ENCODE measurements around the gene NRP1.

Gene NRP1

DNA sequence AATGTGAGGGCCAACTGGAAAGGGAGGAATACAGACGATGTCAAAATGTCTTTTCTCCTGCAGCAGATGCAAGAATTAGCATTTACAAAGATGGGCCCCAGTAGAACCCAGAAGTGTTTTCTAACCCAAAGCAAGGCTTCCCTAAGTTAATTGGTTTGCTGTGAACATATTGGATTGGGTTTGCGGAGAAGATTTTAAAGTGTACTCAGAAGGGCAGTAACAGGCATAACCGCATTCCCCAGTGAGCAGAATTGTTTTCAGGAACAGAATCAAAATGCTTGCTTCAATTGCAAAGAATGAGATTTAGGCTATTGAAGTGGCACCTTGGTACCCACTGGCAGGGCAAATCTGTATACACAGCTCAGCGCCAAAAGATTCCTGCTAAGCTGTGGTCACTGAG lies 78.0 kb downstream of the NRP1 start:
- no peak for DNase-seq

DNA sequence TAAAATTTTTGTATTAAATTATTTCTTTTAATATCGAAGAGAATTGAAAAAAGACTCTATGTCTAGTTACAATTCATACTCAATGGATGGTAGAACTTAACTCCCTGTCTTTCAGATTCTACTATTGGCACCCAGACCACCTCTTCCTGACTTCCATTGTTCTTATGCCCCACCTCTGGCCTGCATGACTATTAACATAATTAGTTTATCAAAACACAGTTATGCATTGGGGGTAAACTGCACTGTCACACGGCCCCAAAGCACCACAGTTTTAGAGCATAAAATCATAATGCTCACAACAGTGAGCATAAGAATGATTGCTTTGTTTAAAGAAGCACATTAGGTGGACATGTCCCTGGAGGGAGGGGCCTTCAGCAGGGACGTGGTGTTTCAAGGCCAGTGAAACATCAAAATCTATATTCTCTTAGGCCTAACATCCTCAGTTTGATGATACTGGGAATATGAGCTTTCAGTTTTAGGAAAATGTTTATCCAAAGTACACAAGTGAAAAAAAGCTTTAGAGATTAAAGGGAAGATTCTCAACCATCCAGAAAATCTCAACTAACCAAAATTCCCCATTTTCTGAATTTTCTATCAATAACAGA lies 79.8 kb downstream of the NRP1 start:
- no peak for DNase-seq

DNA sequence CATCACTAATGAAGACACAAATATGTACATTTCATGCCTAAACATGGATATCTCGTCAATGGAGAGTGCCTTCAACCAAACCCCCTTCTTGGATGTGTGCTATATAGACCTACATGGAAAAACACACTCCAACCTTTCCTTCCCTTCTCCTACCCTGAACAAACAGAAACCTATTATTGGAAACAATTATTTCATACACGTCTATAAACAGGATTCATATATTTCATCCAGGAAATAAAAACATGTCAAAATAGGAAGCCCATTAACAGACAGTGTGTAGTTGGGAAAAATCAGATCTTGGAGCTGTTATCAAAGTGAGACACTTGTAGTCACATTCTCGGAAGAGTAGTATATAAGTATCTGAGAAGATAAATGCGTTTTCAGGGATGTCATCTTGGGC lies 81.1 kb downstream of the NRP1 start:
- DNase-seq, result no peak

DNA sequence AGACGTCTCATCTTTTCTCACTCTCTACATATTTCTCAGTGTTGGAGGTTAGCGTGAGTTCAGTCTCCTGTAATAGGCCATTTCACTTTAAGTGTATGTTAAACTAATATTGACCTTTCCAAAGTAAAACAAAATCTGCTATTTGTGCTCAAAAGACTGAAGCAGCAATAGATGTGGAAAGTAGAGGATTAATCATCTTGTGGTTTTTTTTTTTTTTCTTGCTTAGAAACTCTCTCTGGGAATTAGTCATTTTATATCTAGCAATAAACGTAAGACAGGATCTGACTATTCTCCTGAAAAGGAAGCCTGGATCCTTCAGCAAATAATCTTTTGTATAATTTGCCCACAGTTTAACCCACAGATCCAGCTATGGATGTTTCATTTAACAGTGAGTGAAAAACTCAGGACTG lies 81.7 kb downstream of the NRP1 start:
- no peak for DNase-seq

- no peak for DNase-seq
These were observed 82.1 kb downstream of the NRP1 start for GRCh38 chr10:33252324-33252723.

DNA sequence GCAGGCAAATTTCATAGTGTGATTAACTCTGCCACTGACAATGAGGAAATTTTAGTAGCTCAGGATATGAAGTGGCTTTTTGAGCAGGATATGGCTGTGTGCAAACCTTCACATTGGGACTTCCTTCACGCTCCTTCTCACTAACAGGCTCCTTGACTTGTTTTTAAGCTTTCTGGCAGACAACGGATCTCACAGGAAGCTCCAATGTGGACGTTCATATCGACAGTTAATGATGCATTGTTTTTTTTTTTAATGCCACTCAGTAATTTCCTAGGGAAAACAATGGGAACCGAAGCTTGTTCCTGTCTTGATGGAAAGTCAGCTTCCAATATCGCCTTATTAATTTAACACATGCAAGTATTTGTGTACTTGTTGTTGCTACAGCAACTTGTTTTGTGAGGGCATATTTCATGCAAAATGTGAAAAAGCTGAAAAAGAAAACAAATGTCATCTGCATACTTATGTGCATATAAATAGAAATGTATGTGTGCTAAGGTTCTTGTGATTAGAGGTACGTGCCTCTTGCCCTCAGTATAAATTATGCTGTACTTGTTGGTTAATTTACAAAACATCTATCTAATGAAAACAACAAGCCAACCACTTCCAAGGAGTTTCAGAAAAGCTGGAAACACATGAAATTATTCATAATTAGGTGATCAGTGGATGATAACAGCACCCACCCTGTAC lies 84.7 kb downstream of the NRP1 start:
- DNase-seq, result no peak

DNA sequence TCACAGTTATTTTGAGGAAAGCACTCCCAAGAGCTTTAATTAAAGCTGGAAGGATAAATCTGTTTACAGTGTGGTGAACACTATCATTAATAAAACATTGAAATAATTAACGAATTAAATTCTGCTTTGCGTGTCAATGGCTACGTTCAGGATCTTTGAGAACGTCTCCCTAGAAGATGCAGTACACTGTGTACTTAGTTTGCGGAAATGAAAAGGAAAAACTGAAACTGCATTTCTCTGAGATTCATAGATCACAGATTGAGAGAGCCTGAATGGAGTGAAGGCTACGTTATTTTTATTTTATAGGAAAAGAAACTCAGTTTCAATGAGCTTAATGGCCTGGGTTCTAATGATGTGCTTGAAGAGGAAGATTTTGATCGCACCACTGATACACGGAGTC lies 85.3 kb downstream of the NRP1 start:
- no peak for DNase-seq

GRCh38 chr10:33248638-33249037 lies 85.8 kb downstream of the NRP1 start:
- DNase-seq, result no peak

DNA sequence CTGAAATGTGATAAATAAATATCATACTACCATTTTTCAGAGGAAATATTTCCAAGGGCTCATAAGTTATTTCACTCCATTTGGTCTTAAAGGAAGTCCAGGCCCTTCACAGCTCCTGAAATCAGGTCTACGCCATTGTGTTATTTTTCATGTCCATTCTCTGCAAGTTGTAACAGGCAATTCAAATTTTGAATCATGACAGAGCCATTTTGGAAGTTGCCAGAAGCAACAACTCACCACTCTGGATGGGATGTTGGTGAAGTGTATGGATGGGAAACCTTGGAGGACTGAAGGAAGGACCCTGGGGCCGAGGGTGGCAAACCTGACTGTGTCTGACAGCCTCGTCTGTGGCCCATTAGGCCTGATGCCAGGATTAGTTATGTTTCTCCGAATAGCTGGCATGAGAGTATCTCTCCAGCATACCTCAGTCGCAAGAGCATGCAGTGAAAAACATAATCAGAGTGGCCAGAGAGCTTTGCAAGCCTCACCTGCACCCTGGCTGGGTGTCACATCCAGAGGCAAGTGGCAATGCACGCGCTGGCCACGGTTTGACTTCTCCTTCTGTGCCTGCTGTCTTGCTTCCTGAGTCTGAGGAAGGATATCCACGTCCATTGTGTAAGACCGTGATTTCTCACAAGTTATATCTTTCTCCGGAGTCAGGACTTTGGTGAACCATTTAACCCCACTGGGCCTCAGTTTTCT lies 87.1 kb downstream of the NRP1 start:
- no peak for DNase-seq

- DNase-seq, result no peak
These were observed 89.1 kb downstream of the NRP1 start for GRCh38 chr10:33245343-33245742.

- DNase-seq, result no peak
These were observed 90.0 kb downstream of the NRP1 start for GRCh38 chr10:33244354-33244967.

- no peak for DNase-seq
These were observed 90.8 kb downstream of the NRP1 start for GRCh38 chr10:33243703-33244102.

- DNase-seq, result no peak
These were observed 91.5 kb downstream of the NRP1 start for GRCh38 chr10:33242931-33243330.

DNA sequence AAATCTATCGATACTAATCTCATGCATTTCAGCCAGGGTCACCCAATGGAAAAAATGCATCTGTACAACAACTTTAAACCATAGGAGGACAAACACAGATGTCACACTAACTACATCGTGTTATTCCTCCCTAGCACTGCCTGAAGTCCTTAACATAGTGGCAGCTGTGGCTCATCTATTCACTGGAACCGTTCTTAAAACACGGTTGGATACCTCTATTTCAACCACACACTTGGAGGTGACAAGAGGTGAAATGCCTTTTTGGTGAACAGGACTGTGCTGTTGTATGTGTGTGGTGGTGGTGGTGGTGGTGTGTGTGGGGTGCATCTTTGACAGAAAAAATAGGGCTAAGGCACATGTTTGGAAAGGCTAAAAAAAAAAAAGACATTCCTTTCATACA lies 93.1 kb downstream of the NRP1 start:
- DNase-seq, result no peak

GRCh38 chr10:33240931-33241330 lies 93.5 kb downstream of the NRP1 start:
- no peak for DNase-seq

DNA sequence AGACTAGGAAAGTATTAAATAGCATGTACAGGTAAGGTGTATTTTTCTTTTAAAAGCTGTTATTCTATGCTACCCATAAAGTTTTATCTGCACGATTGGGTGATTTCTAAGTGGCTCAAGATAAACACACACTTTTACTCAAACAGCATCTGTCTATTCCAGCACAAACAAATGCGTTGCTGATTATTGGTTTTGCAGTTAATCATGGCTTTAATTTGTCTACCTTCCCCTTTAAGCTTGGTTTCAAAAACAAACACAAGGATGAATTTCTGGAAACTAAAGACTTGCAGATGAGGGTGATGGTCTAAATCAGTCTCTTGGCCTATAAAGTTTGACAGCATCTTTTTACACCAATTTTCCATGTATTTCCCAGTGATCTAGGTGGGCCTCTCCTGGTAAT lies 94.2 kb downstream of the NRP1 start:
- DNase-seq, result no peak

- no peak for DNase-seq
These were observed 95.2 kb downstream of the NRP1 start for GRCh38 chr10:33239257-33239656.

DNA sequence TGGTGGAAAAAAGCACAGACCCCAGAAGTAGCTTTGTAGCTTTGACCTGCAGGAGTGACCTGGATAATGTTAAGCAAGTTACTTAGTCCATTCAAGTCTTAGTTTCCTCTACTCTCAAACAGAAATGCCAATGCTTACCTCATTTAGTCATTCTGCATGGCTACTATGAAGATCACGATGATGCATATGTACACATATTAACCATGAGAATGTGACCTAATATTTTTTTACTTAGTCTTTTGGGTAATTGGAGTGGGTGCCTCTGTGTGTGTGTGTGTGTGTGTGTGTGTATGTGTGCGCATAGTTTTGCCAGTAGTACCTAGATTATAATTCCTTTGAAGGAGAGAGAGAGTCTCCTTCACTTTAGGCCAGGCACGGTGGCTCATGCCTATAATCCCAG lies 95.8 kb downstream of the NRP1 start:
- DNase-seq, result no peak

DNA sequence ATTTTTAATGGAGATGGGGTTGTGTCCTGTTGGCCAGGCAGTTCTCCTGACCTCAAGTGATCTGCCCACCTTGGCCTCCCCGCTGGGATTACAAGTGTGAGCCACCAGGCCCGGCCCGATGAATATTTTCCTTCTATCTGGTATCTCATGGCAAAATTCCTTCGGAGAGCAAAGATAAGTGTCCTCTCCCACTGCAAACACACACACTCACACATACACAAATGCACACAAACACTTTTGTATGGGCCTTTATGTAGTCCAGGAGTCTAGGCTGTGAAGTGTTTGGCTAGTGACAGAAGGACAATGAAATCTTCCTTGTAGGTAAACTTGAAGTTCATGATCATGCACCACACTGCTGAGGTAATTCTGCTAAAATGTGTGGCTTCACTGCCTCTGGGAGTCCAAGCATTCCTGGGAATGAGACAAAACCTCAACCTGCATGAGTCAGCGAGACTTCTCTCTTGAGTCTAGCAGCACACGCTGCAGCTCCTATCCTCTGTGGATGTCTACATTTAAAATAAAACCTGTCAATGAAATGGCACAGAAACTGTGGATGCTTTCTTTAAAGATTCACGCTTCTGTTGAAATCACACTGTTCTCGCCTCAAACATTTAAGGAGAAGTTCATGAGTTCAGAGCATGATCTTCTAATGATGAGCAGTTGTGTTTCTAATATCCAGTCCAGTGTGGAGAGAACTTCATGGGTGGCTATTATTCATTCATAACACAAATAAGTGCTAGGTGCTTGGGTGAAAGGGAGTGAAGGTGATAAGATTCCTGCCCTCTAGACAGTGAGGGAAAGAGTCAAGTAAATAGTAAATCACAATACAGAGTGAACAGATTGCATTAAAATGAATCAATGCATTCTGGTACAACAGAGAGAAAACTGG lies 96.5 kb downstream of the NRP1 start:
- DNase-seq, result no peak

GRCh38 chr10:33236916-33237315 lies 97.6 kb downstream of the NRP1 start:
- DNase-seq, result no peak

DNA sequence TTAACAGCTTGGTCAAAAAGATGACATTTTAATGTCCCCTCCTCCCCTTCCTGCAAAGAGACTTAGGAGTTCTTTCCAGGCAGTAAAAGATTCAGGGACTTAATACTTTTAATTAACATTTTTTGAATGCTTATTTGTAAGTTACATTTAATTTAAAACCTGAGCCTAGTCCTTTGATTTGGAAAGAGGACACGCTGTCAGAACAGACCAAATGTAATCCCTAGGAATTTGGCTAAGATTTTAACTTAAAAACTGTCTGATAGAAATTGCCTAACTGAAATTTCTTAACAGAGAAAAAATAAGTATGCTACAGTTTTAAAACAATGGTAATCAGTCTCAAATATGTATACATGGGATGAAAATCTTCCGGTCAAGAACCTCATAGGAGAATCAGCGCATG lies 98.5 kb downstream of the NRP1 start:
- DNase-seq, result no peak

DNA sequence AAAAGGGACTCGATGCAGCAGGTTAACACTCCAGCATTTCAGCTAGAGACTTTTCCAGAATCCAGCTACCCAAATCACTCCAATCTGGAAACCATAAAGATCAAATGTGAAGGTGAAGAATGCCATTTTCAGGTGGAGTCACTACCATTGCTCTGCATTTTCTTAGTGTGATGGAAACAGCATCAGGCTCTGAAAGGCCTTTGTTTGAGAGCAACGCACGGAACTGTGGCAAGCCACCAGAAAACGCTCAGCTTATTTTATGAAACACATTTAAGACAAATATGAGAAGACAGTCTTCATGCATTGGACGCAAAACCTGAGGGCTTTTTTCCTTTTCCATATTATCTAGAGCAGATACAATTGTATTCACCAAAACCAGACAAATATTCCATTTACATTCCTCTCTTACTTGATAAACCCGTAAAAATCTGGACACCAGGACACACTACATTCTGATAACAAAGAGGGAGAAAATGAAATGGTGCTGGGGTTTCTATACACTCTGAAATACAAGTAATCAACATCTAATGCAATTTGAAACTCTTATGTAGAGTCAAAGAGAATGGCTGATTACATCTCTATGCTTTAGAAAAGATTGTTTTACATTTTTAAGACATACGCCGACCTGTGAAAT lies 99.1 kb downstream of the NRP1 start:
- DNase-seq, result no peak

Data from CD4-positive, alpha-beta T cell treated with Interferon gamma for 1 hour (primary cell).